HG03342 (cell line): ENCODE measurements around the gene LRP1.

Experiments
- ATAC-seq: cut with Tn5 transposase; IDR thresholded peaks from one replicate; pipeline ENCODE4 v1.9.1; 2021; ENCODE audit warnings: mild to moderate bottlenecking, moderate library complexity; ENCODE audit not compliant: unreplicated experiment

LRP1 gene

DNA sequence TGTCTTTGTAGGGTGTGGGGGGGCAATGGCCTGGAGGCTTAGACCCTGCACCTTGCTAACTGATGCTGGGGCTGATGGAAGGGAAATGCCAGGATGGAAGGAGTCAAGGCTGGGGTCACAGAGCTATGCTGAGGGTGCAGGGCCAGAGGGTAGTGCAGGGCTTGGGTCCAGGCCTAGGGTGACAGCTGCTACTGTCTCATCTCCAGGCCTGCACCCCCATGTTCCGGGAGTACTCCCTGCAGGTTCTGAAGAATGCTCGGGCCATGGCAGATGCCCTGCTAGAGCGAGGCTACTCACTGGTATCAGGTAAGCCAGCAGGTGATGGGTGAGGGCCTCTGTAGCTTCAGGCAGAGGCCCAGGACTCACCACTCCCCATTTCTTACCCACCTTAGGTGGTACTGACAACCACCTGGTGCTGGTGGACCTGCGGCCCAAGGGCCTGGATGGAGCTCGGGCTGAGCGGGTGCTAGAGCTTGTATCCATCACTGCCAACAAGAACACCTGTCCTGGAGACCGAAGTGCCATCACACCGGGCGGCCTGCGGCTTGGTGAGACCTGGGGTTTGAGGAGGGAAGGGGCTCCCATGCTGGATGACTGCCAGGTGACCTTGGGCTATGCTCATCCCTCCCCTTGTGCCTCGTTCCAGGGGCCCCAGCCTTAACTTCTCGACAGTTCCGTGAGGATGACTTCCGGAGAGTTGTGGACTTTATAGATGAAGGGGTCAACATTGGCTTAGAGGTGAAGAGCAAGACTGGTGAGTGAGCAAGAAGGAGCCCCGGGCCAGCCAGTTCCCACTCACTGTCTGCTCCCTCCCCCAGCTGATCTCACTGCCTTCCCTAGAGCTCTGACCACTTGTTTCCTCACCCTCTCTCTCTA is 105.3 kb downstream of the LRP1 start:
- no peak for ATAC-seq

DNA sequence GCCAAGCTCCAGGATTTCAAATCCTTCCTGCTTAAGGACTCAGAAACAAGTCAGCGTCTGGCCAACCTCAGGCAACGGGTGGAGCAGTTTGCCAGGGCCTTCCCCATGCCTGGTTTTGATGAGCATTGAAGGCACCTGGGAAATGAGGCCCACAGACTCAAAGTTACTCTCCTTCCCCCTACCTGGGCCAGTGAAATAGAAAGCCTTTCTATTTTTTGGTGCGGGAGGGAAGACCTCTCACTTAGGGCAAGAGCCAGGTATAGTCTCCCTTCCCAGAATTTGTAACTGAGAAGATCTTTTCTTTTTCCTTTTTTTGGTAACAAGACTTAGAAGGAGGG is 105.9 kb downstream of the LRP1 start:
- ATAC-seq, result no peak

DNA sequence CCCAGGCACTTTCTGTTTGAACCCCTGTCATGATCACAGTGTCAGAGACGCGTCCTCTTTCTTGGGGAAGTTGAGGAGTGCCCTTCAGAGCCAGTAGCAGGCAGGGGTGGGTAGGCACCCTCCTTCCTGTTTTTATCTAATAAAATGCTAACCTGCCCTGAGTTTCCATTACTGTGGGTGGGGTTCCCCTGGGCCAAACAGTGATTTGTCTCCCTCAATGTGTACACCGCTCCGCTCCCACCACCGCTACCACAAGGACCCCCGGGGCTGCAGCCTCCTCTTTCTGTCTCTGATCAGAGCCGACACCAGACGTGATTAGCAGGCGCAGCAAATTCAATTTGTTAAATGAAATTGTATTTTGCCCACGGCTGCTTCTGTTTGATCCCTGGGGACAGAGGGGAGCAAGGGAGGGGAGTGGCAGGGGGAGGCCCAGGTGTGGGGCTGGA is 106.3 kb downstream of the LRP1 start:
- ATAC-seq, result no peak

DNA sequence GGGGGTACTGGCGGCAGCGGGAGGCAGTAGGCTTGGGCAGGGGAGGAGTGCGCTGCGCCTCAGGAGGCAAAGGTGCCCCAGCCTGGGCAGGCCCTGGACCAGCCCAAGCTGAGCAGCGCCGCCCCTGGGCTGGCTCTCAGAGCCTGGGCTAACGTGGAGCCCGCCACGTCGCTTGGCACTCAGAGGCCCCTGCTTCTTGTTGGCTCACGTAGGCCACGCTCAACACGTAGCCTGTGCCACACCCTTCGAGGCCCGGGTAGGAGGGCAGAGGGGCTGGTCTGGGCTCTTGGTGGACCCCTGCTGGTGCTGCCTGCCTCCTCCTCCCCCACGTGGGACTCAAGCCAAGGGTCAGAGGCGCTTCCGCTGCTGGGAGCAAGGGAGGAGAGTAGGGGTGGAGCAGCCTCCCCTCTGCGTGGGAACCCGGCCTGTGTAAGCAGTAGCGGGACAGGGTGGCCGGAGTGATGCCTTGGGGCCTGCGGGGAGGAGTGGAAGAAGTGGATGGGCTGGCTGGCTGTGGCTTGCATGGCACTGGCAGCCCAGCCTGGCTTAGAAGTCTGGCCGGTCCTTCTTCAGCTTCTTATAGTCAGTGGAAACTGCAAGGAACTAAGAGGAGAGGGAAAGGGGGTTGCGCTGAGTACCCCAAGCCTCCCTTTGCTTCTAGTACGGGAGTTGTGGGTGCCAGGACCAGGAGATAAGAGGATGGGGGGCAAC is 106.9 kb downstream of the LRP1 start:
- no peak for ATAC-seq

DNA sequence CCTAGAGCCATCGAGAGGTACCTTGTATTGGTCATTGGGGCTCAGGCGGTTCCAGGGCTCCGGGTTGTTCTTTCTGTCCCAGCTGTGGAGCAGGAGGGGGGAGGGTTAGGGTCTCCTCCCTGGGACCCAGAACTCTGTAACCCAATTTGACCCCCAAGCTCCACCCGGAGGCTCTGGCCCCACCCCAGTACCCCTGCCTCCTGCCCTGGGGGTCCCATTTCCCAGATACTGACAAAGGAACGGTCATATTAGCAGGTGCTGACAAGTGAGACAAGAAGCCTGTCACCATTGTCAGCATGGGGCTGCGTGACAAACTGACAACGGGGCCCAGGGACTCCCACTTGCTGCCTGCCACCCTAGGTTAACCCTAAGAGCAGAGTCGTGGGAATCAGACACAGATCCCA is 107.4 kb downstream of the LRP1 start:
- ATAC-seq, result no peak

DNA sequence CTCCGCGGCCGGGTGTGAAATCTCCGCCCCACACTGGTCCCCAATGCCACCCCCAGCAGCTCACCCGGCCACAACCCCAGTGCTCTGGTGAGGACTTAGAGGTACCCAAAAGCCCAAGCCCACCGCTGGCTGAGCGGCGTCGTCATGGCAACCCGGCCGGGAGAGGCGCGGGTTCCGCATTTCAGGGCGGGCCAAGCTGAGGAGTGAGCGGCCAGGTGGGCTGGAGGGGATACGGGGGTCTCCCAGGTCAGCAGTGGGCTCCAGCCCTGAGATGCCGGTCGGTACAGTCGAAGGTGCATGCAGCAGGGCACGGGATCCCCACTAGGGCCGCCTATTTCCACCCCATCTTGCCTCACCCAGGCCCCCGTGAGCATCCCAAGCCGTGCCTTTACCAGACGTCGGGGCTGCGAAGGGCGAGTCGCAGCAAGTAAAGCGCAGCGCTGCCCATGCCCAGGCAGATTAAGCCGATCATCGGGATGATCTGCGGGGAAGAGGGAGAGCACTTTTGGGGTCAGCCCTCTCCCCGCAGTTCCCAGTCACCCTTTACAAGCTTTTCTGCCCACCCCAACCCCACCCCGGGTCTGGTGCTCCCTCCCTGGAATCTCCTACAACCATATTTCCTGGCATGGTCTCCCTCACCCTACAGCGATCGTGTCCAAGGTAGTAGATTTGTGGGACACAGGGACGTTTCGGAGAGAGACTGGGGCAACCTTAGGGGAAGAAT is 108.1 kb downstream of the LRP1 start:
- ATAC-seq, result no peak

DNA sequence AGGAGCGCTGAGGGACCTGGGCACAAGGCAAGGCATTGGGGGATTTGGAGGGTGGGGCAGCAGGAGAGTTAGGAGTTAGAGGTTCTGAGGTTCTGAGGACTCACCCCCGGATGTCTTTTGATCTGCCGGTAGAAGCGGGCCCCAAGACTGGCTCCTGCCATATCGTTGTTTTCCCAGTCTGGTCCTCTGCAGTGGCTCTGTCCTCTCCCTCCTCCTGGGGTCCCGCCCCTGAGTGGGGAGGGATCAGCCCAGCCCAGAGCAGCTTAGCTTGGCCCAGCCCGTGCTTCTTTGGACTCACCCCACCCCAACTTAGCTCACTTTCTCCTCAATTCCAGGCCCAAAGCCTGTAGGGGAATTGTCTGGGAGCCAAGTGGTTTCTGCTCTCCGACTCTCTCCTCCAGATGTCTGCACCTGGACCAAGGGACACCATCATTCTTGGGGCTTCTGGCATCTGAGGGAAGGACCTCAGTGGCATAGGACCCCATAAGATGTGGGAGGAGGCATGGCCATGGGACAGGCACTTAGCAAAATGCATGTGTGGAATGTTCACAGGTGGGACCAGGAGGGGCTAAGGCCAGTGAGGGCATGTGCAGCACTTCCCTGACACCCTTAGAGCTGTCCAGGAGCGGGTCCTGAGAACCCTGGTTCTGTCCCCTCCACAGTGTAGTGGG is 108.8 kb downstream of the LRP1 start:
- ATAC-seq, result no peak

DNA sequence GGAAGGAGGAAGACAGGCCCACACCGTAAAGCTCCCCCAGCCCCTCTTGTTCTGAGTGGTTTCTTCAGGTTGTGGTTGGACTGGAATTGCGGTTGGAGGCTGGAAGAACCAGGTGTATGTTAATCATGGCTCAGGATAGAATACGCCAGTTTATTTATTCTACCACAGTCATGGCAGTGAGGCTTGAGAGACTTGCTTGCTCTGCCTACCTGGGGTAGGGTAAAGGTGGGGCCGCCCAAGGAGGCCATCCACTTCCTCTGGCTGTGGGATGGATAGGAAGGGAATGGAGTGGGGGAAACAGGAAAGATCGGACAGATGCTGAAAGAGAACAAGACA is 109.3 kb downstream of the LRP1 start:
- no peak for ATAC-seq

DNA sequence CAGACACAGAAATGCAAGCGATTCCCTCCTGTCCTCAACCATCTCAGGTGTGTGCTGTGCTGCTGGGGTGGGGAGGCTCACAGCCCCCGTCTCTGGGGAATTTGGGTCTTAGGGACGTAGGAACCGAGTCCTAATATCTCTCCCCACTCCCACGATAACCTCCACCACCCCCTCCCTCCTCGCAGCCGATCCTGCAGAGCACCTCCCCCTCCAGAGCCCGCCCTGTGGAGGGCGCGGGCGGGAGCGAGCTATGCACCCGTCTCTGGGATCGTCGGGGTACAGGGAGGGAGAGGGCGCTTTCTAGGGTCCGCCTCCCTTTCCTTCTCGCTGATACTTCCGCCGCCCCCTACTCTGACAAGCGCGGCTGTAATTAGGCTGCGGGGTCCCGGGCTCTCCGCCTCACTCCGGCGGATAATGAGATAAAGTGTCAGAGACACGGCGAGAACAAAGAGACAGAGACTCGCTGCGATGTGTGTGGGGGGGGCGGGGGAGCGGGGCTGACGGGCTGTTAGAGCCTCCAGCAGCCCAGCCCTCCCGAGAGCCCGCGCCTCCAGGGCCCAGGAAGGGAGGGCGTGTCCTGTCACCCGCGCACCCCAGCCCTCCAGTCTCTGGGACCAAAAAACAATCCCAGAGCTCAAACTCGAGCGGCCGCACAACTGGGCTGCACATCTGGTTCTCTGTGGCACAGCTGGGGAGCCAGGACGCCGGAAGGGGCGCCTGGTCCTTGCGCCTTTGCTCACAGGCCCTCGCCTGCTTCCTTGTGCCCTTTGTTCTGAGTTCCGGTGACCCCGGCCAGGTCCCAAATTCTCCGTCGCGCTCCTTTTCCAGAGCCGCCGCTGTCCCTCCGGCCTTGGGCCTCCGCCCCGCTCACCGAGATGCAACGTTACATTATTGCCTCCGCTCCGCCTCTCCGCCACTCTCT is 109.9 kb downstream of the LRP1 start:
- ATAC-seq, result no peak

DNA sequence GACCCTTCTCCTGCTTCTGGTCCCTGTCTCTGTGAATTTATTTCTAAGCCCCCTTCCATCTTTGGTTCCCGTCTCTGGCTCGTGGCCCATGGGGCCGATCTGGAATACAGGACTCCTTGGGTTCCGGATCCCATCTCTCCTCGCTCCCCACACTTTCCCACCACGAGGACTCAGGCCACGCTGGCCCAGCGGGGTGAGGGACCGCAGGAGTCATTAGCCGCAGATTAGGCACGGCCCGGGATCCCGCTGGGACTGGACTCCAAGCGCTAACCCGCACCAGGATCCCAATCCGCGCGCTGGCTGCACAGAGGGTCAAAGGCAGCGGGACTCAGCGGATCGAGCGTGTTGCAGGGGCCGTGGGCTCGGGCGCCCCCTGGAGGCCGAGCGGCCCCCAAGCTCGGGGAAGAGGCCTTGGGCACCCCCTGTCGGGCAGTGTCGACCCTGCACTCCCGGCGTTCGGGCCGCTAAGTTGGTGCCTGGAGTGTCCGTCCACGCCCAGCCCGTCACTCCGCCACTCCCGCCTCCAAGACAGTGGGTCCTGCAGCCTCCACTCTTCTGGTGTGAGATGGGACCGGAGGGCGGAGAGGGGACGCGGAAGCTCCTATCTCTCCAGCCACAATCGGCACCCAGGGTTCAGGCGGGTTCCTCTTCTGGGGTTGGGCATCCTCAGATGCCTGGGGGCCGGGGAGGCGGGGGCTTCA is 110.7 kb downstream of the LRP1 start:
- peak; percentile 52 for ATAC-seq

DNA sequence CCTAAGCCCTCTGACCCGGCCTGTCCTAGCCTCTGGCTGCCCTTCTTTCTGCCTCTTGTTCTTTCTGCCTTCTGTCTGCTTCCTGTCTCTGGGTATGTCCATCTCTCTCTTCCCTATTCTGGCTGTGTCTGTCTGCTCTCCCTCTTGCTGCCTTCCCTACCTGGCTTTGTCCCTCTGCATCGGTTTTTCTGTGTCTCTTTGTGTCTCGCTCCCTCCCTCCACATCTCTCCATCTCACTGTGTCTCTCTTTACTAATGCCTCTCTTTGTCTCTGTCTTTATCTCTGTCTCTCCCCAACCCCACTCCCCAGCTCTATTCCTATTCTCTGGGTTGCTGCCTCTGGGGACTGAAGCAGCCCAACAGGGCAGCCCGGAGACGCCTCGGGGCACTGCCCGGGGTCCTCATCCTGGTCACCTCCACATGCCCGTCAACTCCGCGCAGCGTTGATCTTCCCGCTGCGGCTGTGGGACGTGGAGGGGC is 111.3 kb downstream of the LRP1 start:
- no peak for ATAC-seq

DNA sequence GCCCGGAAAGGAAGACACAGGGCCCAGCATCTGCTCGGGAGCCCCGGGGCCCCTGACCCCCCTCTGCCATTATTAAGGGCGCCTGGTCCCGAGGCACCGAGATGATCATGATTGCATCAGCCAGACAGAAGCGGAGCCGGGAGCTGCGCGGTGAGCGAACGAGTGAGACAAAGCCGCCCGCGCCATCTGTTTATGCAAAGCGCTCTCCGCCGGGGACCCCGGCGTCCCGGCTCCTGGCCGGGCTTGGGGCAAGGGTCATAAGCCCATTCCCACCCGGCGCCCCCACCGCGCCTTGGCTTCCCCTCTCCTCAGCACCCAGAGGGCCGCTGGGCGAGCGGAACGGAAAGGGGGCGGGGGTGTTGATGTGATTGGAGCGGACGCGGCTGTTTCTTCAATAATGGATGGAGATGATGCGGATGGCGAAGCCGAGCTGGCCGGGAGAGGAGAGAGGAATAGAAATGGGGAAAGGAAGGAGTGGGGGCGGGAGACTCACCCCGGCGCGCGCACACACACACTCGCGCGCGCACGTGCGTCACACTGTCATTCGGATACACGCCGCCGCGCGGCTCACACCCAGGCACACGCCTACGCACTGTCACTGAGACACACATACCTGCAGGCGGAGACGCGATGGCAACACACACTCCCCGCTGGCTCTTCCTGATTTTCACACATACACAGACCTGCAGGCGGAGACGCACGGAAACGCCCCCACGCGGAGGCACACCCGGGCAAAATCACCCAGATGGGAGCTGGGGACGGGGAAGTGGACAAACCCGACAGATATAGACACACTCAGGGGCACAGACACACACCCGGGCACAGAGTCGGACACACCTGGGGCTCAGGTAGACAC is 112.0 kb downstream of the LRP1 start:
- ATAC-seq, result no peak

DNA sequence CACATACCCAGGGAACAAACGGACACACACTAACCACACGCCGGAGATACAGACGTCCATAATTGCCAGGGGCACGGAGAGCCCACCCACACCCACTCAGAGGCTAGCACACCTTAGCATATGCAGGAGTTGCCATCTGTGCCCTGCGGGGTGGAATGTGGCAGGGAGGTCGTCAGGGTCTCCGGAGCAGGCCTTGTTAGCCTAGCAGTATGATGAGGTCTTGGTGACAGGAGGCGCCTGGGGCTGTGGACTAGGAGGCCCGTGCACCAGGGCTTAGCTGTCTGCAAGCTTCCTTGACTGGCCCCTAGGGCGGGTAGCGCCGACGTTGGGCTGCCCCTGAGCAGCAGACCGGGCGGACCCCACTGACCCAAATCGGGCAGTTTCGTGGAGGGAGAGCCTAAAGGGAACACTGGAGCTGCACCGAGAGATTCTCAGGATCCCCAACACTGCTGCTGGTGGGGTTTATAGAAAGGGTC is 112.7 kb downstream of the LRP1 start:
- no peak for ATAC-seq

DNA sequence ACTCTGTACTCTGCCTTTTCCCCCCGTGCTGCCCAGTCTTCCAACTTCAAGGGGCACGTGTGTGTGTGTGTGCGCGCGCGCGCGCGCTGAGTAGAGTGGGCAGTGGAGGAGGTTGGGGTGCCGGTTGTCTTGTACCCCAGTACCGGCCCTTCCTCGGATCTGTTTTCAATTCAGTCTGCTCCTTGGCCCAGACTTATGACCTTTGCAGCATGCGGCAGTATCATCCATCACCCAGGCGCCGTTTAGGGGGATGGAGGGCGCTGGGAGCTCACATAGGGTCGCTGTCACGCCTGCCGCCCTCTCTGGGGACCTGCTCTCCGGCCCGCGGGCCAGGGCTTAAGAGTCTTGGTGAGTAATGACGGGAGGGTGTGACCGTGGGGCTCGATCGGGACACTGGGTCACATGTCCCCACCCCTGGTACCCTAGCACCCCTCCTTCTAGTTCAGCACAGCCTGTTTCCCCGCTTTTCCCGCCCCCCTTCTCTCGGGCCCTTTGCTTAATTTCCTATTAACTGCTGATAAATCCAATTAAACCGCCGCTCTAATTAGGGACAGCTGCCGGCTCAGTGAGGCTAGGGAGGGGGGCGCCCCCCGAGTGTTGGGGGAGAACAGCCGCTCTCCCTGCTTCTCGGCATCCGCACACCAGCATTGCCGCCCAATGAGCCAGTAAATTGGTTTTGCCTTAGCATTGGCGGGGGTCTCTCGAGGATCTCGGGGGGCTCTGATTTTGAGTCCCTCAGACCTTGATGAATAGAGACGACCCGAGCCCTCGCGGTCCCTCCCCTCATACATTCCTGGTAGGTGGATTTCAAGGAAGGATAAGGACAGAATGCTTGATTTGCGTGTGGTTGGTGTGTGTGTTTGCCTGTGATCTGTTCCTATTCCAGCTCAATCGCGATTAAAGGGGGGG is 113.4 kb downstream of the LRP1 start:
- ATAC-seq, result no peak

DNA sequence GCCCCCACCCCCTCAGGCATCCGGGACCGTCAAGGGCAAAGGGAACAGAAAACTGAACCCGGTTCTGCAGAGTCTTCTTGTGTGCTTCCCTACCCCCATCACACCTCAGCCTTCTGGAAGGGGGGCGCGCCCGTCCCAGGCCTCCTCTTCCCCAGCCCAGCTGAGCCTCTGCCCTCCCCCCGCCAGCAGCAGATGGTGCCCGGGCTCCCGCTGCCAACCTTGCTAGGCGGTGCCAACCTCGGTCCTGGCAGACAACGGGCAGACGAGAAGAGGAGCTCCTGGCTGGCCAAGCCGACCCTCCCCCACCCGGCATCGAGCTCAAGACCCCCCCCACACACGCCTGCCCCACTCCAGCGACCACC is 114.0 kb downstream of the LRP1 start:
- no peak for ATAC-seq

DNA sequence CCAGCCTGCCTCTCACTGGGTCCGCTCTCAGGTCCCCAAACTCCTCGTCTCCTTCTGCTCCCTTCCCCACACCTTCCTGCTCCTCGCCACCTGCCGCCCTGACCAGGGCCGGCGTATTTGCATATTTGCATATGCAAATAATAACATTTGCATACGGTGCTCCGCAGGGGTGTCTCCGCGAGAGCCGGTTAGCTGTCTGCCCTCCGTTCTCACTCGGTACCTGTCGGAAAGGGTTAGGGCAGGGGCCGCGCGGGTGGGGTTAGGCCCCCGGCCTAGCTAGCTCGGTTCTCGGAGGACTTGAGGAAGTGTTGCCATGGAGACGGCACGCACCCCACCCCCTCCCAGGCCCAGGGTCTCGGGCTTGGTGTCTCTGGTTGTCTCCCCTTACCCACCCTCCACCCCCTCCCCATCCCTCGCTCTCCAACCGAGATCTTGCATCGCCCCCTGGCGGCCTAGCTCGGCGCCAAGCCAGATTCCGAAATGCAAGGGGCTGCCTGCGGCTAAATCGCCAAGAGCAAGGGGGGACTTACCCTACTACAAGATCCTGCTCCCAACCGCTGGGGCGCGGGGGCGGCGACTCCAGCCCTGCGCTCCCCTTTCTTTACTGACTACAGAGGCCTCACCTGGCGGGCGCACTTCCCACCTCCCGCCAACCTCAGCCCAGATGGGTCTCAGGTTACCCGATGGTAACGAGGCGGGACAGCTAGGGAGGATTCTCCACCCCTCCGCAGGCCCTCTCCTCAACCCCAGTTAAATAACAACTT is 114.6 kb downstream of the LRP1 start:
- peak; percentile 47 for ATAC-seq
